C4-2B (cell line): ENCODE results near the gene GALNTL6.

ENCODE experiments used
- CTCF ChIP-seq: fragments of 450-650 bp; conservative IDR thresholded peaks from 2 replicates; pipeline ENCODE4 v1.5.1; 2017; ENCODE audit warnings: mild to moderate bottlenecking
- ZFX ChIP-seq: fragments of 450-650 bp; IDR thresholded peaks from 2 replicates; pipeline ENCODE4 v1.6.1; 2017

DNA sequence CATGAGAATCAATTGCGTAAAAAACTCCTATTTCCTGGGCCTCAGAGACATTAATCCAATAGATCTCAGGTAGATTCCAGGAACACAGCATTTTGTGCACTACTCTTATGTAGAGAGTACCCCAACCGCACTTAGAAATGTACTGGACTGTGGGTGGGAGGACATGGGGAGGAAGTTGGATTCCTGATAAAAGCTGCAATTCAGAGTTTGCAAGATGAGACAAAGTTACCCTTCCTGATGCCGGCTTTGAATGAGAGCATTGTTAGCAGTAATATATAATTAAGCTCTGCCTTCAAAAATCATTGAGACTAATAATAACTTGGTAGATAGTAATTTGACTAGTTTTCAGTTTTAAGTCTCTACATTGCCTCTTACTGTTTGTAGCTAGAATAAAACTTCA lies 1032.1 kb downstream of the GALNTL6 start:
- TF ChIP-seq CTCF (no peak), ZFX (no peak)
